HG02763 (cell line): ENCODE data around the gene IL16.
"Not testable (repeated sequence)": the region's sequence is repeated elsewhere in the genome, so short reads cannot be mapped to it uniquely, and the experiment has no call there.

Source experiments
- ATAC-seq: cut with Tn5 transposase; IDR thresholded peaks from one replicate; pipeline ENCODE4 v1.9.1; 2021; ENCODE audit warnings: mild to moderate bottlenecking, moderate library complexity; ENCODE audit not compliant: unreplicated experiment

IL16 gene

DNA sequence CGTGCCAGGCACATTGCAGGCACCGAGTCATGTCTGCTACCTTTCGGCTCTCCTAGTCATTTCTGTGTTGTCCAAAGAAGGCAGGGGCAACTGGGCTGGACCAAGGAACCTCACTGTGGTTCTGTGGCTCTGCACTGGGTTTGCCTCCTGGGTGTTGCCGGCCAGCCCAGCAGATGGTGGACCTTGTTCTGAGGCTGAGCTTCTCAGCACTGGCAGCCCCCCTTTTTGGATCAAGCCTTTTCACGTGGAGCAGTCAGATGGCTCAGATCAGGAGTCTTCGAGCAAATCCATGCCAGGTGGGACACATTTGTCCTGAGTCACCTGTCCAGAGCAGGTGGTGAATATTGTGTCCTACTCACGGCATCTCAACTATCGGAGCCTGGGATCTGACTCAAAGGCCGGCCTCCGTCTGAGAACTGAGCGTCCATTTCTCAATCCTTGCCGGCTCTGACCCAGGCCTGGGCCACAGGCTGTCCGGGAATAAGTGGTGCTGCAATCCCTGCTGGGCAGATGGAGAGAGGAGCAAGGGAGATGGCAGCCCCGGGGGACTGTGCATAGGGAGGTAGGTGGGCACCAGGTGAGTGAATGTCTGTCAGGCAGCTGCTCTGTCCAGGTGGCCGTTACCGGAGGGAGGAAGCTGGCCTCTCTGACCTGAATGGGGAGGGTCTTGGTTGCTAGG, at the start of gene IL16:
Gene IL16, plus strand, starts transcription at position 304 of the 679 bp plus-strand sequence. CDS start 28,521 bp downstream, outside the sequence.
- no peak for ATAC-seq

DNA sequence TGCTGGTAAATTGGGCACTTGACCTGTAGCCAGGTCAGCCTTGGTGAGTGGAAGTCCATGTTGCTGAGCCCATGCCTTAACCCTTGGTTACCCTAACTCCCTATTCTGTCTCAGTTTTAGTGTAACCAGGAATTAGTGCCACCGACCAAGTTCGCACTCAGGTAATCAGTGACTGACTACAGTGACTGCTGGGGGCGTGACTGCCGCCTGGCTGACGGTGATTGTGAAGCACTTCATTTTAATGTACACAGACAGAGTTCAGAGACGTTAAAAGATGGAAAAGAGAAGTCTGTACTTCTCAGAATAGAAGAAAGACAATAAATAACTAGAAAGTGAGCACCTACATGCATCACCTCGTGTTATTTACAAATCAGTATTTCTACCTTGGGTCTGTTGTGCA, 45.3 kb upstream of the IL16 start:
- no peak for ATAC-seq

DNA sequence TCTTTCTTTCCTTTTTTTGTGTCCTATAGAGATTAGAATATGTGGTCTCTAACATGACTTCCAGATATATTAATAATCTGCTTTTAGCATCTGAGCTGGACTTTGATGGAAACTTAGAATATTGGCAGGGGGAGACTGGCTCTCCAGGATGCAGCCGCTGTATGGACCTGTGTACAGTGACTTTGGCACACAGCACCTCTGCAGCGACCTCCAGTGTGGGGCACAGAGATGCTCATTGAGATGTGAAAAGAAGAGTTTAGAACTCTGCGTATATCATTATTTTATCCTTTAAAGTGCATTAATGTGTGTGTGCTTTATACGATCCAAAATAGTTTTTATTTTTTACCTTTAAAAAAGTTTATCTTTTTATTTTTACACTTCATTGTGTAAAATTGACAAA, 44.3 kb upstream of the IL16 start:
- ATAC-seq: no peak

DNA sequence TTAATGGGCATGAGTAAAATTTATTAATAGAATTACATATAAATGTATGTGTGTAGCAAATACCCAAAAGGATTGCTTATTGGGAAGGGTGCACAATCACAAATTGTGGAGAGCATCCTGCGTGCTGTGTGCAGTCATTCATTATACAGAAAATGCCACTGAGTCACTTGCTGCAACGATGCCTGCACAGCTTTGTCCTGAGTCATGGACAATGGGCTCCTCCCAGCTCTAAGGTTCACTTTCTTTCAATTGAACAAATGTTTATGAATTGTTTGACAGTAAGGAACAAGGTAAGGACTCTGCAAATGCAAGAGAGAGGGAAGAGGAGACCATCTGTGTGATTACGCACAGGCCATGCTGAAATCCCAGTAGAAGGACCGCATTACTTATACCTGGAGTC, 43.9 kb upstream of the IL16 start:
- ATAC-seq: no peak

DNA sequence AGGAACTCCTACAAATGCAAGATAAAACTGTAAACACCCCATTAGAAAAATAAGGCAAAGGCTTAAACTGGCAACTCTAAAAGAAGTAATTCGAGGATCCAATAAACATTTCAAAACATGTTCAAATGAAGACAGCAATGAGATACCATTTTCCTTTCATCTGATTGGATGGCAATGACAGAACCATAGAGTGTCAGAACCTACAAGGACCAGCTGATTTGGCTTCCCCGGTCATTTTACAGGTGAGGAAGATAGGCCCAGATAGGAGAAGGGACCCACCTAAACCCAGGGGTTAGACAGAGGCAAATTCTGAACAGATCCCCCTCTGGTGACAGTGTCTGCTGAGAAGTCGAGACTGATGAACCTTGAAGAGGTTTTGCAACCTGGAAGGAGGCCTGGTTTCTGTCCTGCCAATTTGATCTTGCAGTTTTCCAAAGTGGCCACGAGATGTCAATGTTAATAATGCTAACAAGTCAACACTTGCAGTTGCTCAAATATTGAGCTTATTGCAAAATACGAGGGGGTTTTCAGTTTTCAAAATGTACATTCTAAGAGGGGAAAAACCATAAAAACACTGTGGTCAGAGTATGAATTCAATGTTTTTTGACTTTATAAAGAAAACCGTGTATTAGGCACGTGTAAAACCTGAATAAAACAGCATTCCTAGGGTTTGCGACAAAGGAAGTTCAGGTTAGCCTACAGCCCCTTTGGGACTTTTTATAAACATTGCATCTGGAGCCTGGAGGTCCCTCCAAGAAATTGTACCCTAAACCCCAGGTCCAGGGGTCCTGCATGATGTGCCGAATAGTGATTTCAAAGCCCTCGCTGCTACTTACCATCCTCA, 41.1 kb upstream of the IL16 start:
- ATAC-seq: no peak

DNA sequence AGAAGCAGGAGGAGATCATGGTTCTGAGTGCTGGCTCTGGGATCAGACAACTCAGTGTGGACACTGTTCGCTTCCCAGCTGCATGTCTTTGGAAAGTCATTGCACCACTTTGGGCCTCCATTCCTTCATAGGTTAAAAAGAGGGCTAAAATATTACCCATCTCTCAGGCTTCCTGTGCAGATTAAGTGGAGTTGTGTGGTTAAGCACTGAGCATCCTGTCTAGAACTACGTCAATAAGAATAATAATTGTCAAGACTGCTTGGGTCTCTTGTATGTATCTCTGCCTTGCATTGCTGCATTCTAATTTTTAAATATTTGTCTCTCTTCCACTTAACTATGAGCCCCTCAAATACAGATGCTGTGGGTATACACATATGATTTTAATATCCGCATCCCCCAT, 40.4 kb upstream of the IL16 start:
- no peak for ATAC-seq

DNA sequence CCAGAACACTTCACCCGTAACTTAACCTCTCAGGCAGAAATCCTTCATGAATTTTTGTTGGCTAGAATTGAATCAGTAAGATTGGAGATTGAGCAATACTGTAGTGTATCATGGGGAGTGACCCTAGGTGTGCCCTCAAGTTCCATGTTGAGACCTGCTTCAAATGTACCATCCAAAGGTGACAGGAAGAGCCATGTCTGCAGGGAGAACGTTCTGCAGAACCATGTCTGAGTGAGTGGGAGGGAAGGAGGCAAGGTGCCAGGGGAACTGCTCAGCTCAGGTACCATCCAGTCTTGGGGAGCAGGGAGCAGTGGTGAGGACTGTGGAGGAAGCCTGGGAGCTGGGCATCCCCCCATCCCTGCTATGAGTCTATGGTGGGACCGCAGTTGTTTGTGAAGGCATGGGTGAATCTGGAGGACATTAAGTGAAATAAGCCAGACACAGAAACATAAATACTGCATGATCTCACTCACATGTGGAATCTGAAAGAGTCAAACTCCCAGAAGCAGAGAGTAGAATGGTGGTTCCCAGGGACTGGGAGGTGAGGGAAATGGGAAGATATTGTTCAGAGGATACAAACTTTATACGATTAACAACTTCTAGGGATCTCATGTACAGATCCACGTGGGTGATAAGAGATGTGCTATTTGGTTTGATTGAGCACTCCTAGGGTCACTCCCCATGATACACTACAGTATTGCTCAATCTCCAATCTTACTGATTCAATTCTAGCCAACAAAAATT, 39.3 kb upstream of the IL16 start:
- ATAC-seq: no peak

DNA sequence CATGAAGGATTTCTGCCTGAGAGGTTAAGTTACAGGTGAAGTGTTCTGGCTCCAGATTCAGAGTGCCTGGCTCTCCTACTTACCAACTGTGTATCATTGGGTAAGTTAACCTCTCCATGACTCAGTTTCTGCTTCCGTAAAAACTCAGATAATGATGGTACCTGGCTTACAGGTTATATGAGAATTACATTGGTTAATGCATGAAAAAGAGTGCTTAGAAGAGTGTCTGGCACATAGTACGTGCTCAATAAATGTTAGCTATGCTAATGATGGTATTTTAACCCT, 38.8 kb upstream of the IL16 start:
- ATAC-seq: no peak

DNA sequence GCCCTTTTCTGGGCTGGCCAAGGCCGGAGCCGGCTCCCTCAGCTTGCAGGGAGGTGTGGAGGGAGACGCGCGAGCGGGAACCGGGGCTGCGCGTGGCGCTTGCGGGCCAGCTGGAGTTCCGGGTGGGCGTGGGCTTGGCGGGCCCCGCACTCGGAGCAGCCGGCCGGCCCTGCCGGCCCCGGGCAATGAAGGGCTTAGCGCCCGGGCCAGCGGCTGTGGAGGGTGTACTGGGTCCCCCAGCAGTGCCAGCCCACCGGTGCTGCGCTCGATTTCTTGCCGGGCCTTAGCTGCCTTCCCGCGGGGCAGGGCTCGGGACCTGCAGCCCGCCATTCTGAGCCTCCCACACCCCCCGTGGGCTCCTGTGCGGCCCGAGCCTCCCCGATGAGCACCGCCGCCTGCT, 38.1 kb upstream of the IL16 start:
- ATAC-seq: not testable (repeated sequence)

DNA sequence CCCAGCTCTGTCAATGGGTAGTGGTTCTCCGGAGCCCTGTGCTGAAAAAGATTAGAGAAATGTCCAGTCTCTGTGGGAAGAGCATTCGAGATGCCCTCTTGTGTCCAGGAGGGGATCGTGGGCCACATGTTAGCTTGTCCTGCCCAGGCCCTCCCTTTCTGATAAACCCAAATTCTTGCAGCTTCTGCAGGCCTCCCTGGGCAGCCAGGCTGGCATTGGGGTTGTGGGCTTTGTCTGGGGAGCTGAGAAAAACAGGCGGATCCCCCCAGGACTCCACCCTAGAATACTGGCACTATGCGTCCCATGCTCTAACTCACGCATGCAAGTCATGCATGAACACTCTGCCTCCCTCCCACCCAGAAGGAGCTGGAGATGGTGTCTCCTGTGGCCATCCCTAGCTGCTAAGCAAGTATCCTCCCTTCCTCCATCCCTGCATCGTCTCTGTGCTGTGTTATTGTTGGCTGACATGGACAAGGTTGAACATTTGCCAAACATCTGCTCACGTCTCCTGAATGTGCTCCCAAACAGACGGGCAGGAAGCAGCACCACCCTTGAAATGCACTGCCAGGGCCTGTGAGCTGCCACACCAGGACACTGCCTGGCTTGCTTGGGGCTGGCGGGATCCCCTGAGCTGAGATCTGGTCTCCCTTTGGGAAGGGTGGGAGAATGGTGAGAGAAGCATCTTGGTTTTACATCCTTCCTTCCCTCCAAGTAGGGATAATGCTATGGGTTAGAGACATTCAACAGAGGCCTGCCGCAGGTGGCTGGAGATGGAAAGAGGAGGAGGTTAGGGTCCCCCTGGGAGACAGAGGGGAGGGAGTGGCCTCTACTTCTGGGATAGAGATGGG, 36.1 kb upstream of the IL16 start:
- no peak for ATAC-seq

DNA sequence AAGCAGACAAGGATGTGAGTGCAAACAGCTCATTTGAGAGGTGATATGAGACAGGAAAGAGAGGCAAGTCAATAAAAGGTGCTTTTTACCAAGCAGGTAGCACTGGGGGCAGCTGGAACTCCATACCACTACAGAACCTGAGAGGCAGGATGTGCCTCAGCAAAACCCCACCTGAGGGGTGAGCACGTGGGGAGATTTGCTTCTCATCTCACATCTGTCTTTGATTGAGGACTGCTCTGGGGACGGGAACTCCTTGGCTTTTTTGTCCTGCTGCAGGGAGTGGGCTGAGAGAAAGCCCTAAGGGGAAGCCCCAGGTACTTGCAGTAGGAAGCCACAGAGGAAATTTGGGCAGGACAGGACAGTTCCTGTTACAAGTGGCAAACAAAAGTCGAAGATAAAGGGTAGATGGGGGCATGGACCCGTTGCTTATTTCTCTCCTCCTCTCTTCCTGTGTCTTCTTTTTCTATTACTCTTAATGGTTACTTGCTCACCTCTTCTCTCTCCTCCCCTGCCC, 35.5 kb upstream of the IL16 start:
- no peak for ATAC-seq

DNA sequence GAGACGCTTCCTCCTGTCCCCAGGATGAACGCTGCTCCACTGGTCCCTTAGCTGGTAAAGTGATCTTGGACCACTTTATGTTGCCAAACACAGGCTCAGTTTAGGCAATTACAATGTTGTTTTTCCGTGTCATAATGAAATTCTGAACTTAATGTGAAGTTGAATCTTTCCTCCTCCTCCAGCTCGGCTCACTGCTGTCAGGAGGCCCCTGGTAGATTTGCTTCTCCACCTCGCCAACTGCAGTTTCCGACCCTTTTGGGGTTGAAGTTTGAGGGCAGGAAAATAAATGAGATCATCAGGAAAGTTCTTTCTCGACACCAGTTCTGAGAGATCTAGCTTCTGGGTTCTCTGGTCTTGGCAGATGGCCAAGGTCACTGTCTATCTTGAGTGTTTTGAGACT, 34.8 kb upstream of the IL16 start:
- ATAC-seq: no peak

DNA sequence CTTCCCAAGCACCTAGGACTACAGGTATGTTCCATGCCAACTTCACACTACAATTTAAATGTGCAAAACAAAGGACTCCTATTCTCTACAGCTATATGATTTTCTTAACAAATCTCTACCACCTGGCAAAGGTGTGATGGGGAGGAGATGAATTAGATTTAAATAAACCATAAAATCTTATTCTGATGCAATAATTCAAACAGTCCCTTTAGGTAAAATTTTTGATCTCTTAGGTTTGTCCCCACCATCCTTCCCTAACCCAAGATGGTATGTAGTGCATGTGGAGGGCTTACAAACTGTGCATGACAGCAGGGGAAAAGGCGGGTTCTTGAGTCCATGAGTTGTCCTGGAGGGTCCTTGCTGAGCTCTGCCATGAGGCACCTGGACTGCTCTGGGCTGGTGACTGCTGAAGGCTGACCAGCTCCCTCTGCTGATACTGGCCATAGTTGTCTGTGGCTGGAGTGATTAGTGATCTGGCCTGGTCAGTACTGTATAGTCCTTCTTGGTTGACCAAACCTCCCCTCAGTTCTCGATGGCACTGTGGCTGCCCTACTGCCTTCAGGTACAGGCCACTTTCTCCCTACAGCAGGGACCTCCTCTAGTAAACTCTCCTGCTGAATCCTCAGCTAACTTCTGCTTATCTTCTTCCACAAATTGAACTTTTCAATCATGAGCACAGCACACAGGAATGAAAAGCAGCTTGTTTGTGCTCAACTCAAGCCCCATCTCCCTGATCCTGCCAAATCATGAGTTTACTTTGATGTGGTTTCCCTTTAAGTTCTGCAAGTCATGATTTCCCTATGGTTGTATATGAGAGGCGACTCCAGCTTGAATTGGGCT, 32.5 kb upstream of the IL16 start:
- ATAC-seq: no peak

DNA sequence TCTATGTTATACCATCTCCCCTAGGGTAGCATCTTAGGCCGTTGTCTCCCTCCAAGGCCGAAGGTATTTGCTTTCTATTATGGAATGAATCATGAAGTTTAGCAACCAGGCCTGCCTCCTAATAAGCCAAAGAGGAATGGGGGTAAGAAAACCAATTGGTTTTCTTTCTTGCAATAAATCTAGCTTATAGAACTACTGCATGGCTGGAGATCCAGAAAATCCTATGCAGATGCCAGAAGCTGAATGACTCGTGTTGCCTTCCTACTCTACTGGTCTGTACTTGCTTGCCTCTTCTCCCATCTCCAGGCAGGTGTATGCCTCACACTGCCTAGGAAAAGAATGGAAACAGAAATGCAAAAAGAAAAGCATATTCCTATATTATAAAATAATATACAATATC, 31.1 kb upstream of the IL16 start:
- ATAC-seq: no peak

DNA sequence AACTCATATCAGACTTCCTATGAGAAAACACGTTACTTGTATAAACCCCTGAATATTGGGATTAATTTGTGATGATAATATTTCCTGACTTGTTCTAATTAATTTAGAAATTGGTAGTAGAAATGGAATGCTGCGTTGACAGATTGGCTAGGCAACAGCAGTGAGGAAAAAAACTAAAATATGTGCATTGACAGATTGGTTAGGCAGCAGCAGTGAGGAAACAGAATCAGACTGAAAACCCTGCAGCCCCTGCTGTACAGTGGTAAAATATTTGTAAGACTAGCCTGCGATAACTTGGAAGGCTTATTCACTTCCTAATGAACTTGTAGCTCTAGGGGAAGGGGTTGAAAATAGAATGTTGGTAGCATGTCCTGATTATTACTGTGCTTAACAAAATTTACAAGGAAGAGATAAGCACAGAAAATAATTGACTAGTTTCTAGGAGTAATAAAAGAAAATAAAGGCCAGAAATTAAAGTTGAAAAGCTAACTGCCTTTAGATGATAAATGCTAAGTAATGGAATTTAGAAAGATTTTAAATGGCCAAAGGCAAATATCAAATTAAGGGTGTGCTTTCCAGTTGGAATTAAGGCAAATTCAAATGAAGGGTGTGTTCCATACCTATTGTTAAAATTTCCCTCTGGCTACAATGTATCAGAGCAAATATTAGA, 29.9 kb upstream of the IL16 start:
- ATAC-seq: no peak

DNA sequence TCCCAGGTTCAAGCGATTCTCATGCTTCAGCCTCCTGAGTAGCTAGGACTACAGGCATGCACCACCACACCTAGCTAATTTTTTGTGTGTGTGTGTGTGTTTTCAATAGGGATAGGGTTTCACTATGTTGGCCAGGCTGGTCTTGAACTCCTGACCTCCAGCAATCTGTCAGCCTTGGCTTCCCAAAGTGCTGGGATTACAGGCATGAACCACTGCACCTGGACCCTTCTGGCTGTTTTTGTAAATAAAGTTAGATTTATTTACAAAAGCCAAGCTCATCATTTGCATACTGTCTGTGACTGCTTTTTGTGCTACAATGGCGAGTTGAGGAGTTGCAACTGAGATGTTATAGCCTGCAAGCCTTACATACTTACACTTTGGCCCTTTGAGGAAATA, 28.6 kb upstream of the IL16 start:
- ATAC-seq: no peak

DNA sequence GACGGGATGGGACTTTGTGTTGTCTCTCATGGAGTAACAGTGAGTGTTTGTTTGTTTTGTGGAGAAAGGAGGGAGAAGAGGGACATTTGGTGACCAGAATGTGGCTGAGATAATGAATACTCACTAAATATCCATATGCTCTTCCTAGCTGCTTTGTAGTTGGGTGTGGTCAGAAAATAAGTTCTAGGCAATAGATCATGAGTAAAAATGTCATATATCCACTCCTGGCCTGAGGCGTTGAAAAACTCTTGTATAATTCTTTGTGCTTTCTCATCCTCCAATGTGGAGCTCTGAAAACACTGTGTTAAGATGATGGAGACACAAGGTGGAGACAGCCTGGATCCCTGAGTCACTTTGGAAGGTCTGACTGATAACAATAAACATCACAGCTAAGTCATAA, 28.0 kb upstream of the IL16 start:
- no peak for ATAC-seq

DNA sequence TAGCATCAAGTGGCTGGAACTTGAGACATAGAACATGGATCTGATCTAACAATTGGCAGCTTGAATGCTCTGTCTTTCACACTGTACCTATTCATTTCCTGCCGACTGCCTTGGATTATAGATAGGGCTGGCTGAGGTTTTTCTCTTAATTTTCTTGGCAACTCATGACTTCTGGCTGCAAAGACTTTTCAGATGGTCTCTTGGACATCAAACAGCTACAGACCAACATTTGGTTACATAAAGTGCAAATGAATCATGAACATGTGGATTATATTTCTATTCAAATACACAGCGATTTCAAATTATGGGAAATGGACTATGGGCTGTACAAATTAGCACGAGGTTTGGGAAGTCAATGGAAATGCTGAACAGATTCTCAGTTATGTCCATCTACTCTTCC, 26.2 kb upstream of the IL16 start:
- ATAC-seq: no peak

DNA sequence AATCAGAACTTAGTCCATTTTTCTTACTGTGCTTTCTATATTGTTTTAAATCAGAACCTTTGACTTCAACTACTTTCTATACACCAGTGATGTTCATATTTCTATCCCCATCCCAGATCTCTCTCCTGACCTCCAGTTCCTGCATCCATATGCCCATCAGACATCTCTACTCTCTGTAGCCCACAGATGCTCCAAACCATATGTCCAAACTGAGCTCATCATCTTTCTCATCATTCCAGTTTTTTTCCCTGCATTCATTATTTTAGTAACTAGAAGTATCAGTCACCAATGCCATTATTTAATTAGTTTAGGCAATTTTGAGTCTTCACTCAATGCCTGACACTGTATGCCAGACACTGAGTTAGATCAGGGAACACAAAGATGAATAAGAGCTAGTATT, 25.4 kb upstream of the IL16 start:
- ATAC-seq: no peak
